Measurements from ENCODE around the gene RPS6KA3. TPM values are rescaled to one million over a fixed set of nuclear protein-coding genes. Genes with fewer than 3 reads are reported as not detected.

Gene RPS6KA3
- total RNA-seq, 4 donors from 2014 or later: 22.3 to 43.2 (median 34.5) TPM

DNA sequence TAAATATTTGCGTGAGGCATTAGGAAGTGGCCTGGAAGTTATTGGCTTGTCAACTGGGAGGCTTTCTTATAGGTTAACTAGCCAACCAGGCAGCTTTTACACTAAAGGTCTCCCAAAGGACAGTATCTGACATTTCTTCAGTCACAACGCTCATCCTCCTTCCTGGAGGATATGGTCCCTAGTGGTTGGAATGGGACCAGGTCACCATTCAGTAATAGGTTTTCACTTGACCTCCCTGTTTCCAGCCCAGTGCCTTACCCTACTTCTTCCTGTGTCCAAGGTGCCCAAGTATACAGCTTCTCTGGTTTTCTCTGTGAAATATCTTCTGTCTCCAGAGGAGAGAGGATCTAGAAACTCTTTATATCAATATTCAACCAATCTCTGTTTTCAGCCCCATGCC is 38.5 kb downstream of the RPS6KA3 start:
- WGBS, 2 donors: 65 to 83% methylated on average over 2 of the region's 2 CpGs
- no peak overlapping the region for H3K4me3 ChIP-seq (ENCODE audit: low read depth, poor library complexity, severe bottlenecking)
- no peak for DNase-seq (ENCODE audit: low spot score in 2 of 2)
- no peak for TF ChIP-seq CTCF (IDR thresholded peaks at IDR 0.05)
- no peak for TF ChIP-seq POLR2A (IDR thresholded peaks at IDR 0.05)
- intact Hi-C loops (cut with DNase I; ENCODE audit: low total_unique reads): no loop called here

DNA sequence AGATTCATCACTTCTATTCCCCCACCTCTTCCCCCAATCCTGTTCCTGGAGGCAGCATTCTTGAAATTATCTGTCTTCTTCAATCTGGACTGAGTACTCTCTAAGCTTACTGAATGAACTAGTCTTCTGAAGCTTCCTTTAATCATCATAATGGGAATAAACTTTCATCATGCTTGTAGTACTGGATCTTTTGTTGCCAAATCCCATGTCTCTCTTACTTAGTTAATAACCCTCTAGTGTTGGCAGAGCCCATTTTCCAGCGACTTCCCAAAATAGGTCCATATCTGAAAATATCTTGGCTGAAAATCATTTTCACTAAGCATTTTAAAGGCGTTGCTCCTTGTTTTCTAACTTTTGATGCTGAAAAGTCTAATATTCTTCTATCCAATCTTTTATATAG is 39.6 kb downstream of the RPS6KA3 start:
- 25 to 47% methylated on average over 2 of the region's 2 CpGs for WGBS, 2 donors
- H3K4me3 ChIP-seq (ENCODE audit: low read depth, poor library complexity, severe bottlenecking): no peak overlapping the region
- intact Hi-C loops (cut with DNase I; ENCODE audit: low total_unique reads): no loop called here
- DNase-seq (ENCODE audit: low spot score in 2 of 2): no peak
- TF ChIP-seq POLR2A (IDR thresholded peaks at IDR 0.05) (no peak), CTCF (IDR thresholded peaks at IDR 0.05) (no peak)

- WGBS, 2 donors: 39 to 76% methylated on average over 1 of the region's 1 CpG
- intact Hi-C loops (cut with DNase I; ENCODE audit: low total_unique reads): no loop called here
- DNase-seq (ENCODE audit: low spot score in 2 of 2): no peak
- no peak for TF ChIP-seq POLR2A (IDR thresholded peaks at IDR 0.05)
- TF ChIP-seq CTCF (IDR thresholded peaks at IDR 0.05): no peak
- no peak overlapping the region for H3K4me3 ChIP-seq (ENCODE audit: low read depth, poor library complexity, severe bottlenecking)
Observed at GRCh38 chrX:20225488-20225833, 41.2 kb downstream of the RPS6KA3 start.

DNA sequence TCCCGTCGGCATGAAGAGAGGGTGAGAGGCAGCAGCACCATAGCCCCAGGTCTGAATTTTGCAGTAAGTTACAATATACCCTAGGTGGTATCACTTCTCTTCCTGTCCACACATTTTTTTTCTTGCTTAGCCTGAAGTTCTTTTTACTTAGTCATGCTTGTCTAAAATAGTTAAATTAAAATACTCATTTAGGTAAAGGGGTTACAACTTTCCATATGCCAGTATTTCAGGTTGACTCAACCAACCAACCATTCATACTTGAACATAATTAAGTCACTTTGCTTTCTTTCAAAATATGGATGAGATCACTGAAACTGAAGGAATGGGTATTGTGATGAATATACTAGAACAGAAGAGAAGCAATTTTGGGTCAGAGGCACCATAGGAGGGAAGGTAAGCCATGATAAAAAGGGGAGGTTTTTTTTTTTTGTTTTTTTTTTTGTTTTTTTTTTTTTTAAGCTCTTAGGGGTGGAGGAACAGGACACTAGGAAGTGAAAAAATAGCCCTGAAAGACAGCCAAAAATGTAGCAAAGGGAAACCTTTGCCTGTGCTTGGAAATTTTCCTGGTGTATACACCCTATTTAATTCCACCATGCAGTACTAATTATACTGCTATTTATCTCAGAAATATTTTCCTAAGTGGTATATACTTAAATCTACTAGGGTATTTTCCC is 41.8 kb downstream of the RPS6KA3 start:
- intact Hi-C loops (cut with DNase I; ENCODE audit: low total_unique reads): no loop called here
- 80 to 91% methylated on average over 2 of the region's 2 CpGs for WGBS, 2 donors
- TF ChIP-seq POLR2A (IDR thresholded peaks at IDR 0.05) (no peak), CTCF (IDR thresholded peaks at IDR 0.05) (no peak)
- H3K4me3 ChIP-seq (ENCODE audit: low read depth, poor library complexity, severe bottlenecking): no peak overlapping the region
- DNase-seq (ENCODE audit: low spot score in 2 of 2): no peak

GRCh38 chrX:20221902-20222301 is 44.8 kb downstream of the RPS6KA3 start:
- 68% methylated on average over 3 of the region's 3 CpGs for WGBS, 2 donors
- DNase-seq (ENCODE audit: low spot score in 2 of 2): no peak
- TF ChIP-seq CTCF (IDR thresholded peaks at IDR 0.05) (no peak), POLR2A (IDR thresholded peaks at IDR 0.05) (no peak)
- no peak overlapping the region for H3K4me3 ChIP-seq (ENCODE audit: low read depth, poor library complexity, severe bottlenecking)
- intact Hi-C loops (cut with DNase I; ENCODE audit: low total_unique reads): no loop called here

Measured in lower leg skin (tissue), 4 donors.